ENCODE results near the gene NEK4.
A peak's percentile ranks its signal among the peaks of the same experiment; 100 is the strongest.
"Not testable (repeated sequence)": the region's sequence is repeated elsewhere in the genome, so short reads cannot be mapped to it uniquely, and the experiment has no call there.

The NEK4 gene

DNA sequence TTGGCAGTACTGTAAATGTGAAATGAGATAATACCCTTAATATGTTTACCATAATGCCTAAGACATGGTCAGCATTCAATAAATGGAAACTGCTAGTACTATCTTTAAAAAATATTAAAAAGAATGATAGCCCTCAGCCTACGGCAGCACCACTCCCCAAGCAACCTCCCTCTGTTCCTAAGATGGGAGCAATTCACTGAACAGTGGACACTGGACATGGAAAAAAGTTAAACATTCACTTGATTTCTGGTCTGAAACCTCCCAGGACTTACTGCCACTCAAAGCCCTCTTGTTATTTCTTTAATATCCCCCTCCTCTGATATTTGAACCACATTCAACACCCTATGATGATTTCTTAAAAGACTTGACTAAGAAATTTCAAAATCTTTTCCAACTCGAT is 27.0 kb downstream of the NEK4 start:
- Mint-ChIP-seq H3K4me1 (no peaks in the 10 kb centered on the region), H3K9me3 (no peaks in the 10 kb centered on the region), H3K27ac (no peak overlapping the region), H3K36me3 (ENCODE audit: low read depth) (peaks cover 32% of the 10 kb centered on the region), H3K27me3 (no peaks in the 10 kb centered on the region), H3K4me3 (no peak overlapping the region)
- DNase-seq (no peak), ATAC-seq (no peak)

DNA sequence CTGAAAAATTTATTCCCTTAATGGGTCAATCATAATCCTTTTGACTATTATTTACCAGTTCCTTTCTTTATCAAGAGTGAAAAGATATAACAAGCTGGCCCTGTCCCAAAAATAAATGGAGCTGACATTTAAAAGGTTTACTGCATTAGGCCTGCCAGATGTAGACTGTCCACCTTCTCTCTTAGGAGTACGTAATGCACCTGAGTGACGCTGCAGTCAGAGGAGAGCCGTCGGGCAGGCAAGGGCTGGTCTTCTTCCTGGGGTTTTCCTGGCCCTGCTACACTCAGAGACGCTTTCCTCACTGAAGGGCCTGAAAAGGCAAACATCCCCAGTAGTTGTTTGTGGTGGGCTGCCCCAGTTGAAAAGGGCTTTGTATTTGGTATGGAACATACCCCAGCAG is 27.6 kb downstream of the NEK4 start:
- no peaks in the 10 kb centered on the region for H3K9me3 Mint-ChIP-seq
- no peak overlapping the region for H3K27ac Mint-ChIP-seq
- H3K4me3 Mint-ChIP-seq = no peak overlapping the region
- no peaks in the 10 kb centered on the region for H3K27me3 Mint-ChIP-seq
- H3K4me1 Mint-ChIP-seq = no peaks in the 10 kb centered on the region
- H3K36me3 Mint-ChIP-seq (ENCODE audit: low read depth) = peaks cover 27% of the 10 kb centered on the region
- ATAC-seq (no peak), DNase-seq (no peak)

DNA sequence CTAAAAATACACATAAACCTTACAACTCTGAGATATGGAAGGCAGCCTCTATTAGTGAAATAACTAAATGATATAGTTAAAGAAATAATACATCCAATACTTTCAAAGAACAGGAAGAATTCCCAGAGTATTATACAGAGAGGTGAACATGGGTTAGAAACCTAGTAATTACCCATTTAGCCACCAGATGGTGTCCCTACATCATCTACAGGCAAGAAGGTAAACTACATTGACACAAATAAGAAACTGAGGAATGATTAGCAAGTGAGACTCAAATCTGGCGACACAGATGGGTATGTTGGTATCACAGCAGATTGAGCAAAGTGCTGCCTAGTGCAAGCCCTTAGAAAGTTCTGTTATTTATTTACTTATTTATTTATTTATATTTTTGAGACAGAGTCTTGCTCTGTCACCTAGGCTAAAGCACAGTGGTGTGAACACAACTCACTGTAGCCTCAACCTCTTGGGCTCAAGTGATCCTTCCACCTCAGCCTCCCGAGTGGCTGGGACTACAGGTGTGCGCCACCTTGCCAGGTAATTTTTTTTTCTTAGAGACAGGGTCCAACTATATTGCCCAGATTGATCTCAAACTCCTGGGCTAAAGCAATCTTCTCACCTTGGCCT is 28.2 kb downstream of the NEK4 start:
- no peak overlapping the region for H3K4me3 Mint-ChIP-seq
- H3K27me3 Mint-ChIP-seq = no peaks in the 10 kb centered on the region
- DNase-seq (no peak), ATAC-seq (no peak)
- H3K27ac Mint-ChIP-seq = no peak overlapping the region
- H3K9me3 Mint-ChIP-seq = no peaks in the 10 kb centered on the region
- peaks cover 27% of the 10 kb centered on the region for H3K36me3 Mint-ChIP-seq (ENCODE audit: low read depth)
- H3K4me1 Mint-ChIP-seq = no peaks in the 10 kb centered on the region

DNA sequence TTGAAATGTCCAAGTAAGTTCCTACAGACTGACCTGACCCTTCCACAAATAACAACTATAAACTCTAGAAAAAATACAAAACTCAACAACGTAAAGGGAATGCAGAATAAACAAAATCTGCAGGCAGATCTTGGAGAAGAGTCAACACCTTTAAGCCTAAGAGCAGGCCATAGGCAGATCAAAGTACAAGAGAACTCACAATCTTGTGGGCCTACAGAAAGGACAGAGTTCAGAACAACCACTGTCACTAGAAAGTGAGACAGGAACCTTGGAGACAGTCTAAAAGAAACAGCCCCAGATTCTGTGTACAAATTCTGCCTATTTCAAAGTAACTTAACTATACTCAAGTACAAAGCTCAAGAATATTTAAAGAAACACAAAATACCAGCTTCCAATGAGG is 31.0 kb downstream of the NEK4 start:
- no peaks in the 10 kb centered on the region for H3K9me3 Mint-ChIP-seq
- H3K4me1 Mint-ChIP-seq = no peaks in the 10 kb centered on the region
- no peaks in the 10 kb centered on the region for H3K27me3 Mint-ChIP-seq
- H3K27ac Mint-ChIP-seq = no peak overlapping the region
- ATAC-seq = no peak
- no peak overlapping the region for H3K4me3 Mint-ChIP-seq
- H3K36me3 Mint-ChIP-seq (ENCODE audit: low read depth) = peaks cover 33% of the 10 kb centered on the region
- DNase-seq = no peak

DNA sequence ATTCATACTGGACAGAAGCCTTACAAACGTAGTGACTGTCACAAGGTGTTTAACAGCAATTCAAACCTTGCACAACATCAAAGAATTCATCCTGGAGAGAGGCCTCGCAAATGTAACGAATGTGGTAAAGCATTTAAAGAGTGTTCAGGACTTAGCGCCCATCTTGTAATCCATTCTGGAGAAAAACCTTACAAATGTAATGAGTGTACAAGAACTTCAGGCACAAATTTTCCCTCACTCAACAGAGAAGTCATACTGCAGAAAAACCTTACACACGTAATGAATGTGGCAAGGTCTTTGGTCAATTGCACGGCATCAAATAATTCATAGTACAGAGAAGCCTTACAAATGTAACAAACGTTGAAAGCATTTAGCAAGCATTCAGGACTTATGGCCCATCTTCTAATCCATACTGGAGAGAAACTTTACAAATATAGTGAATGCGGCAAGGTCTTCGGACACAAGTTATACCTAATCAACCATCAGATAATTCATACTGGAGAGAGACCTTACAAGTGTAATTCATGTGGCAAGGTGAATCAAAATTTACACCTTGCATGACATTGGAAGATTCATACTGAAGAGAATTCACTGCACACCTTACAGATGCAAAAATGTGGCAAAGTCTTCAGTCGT is 37.4 kb downstream of the NEK4 start:
- no peak for ATAC-seq
- Mint-ChIP-seq H3K36me3 (ENCODE audit: low read depth) (peaks cover 73% of the 10 kb centered on the region), H3K9me3 (peaks cover 26% of the 10 kb centered on the region), H3K4me3 (no peak overlapping the region), H3K27me3 (no peaks in the 10 kb centered on the region), H3K4me1 (peaks cover 4% of the 10 kb centered on the region), H3K27ac (no peak overlapping the region)
- DNase-seq = no peak

DNA sequence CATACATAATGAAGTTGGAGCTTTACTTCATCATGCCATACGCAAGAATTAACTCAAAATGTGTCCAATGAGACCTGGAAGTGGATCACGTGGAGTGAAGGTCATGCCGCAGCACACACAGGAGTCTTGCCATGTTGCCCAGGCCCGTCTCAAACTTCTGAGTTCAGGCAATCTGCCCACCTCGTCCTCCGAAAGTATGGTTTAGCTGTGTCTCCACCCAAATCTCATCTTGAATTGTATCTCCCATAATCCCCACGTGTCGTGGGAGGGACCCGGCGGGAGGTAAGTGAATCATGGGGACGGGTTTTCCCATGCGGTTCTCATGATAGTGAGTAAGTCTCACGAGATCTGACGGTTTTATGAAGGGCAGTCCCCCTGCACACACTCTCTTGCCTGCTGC is 39.1 kb downstream of the NEK4 start:
- H3K4me1 Mint-ChIP-seq = peaks cover 4% of the 10 kb centered on the region
- H3K9me3 Mint-ChIP-seq = peaks cover 27% of the 10 kb centered on the region
- no peak overlapping the region for H3K4me3 Mint-ChIP-seq
- peaks cover 76% of the 10 kb centered on the region for H3K36me3 Mint-ChIP-seq (ENCODE audit: low read depth)
- DNase-seq (no peak), ATAC-seq (no peak)
- H3K27me3 Mint-ChIP-seq = no peaks in the 10 kb centered on the region
- no peak overlapping the region for H3K27ac Mint-ChIP-seq

DNA sequence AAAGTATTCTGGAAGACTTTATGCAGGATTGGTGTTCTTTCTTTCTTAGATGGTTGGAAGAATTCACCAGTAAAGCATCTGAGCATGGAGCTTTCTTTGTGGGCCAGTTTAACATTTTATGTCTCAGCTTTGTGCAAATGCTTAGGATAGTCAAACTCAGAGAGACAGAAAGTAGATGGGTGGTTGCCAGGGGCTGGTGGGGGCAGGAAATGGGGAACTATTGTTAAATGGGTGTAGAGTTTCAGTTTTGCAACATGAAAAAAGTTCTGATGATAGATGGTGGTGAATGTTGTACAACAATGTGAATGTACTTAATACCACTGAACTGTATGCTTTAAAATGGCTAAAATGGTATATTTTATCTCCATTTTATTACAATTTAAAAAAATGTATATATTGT is 40.1 kb downstream of the NEK4 start:
- DNase-seq = no peak
- Mint-ChIP-seq H3K9me3 (peaks cover 27% of the 10 kb centered on the region), H3K27ac (no peak overlapping the region), H3K4me3 (no peak overlapping the region), H3K4me1 (peaks cover 4% of the 10 kb centered on the region), H3K27me3 (no peaks in the 10 kb centered on the region), H3K36me3 (ENCODE audit: low read depth) (peaks cover 72% of the 10 kb centered on the region)
- ATAC-seq = no peak

DNA sequence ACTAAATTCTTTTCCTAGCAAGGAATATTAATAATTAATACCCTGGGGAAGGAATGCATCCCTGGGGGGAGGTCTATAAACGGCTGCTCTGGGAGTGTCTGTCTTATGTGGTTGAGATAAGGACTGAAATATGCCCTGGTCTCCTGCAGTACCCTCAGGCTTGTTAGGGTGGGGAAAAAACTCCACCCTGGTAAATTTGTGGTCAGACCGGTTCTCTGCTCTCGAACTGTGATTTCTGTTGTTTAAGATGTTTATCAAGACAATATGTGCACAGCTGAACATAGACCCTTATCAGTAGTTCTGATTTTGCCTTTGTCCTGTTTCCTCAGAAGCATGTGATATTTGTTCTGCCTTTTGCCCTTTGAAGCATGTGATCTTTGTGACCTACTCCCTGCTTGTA is 42.0 kb downstream of the NEK4 start:
- H3K27me3 Mint-ChIP-seq, H3K4me3 Mint-ChIP-seq, H3K4me1 Mint-ChIP-seq, DNase-seq, ATAC-seq, H3K27ac Mint-ChIP-seq: not testable (repeated sequence)
- peaks cover 27% of the 10 kb centered on the region for H3K9me3 Mint-ChIP-seq
- H3K36me3 Mint-ChIP-seq (ENCODE audit: low read depth) = peaks cover 53% of the 10 kb centered on the region

DNA sequence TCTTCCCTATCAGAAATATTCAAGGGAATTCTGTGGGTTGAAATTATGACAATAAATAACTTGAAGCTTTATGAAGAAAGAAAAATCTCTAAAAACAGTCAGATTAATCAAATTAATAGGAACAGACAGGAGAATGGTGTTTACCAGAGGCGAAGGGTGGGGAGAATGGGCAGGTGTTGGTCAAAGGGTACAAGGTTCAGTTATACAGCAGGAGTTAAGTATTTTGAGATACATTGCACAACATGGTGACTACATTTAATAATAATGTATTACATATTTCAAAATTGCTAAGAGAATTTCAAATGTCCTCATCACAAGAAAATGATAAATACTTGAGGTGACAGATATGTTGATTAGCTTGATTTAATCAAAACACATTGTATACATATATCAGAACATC is 46.2 kb downstream of the NEK4 start:
- H3K36me3 Mint-ChIP-seq (ENCODE audit: low read depth) = peaks cover 17% of the 10 kb centered on the region
- peaks cover 8% of the 10 kb centered on the region for H3K9me3 Mint-ChIP-seq
- ATAC-seq = no peak
- no peak overlapping the region for H3K27ac Mint-ChIP-seq
- no peak for DNase-seq
- H3K4me1 Mint-ChIP-seq = peaks cover 28% of the 10 kb centered on the region
- no peaks in the 10 kb centered on the region for H3K27me3 Mint-ChIP-seq
- no peak overlapping the region for H3K4me3 Mint-ChIP-seq

DNA sequence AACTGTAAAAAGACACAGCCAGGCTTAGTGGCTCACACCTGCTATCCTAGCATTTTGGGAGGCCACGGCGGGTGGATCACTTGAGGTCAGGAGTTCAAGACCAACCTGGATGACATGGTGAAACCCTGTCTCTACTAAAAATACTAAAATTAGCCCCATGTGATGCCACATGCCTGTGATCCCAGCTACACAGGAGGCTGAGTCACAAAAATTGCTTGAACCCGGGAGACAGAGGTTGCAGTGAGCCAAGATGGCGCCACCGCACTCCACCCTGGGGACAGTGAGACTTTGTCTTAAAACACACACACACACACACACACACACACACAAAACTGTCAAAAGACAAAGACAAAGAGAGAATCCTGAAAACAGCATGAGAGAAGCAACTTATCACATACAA is 46.8 kb downstream of the NEK4 start:
- no peaks in the 10 kb centered on the region for H3K27me3 Mint-ChIP-seq
- no peak overlapping the region for H3K27ac Mint-ChIP-seq
- no peak overlapping the region for H3K4me3 Mint-ChIP-seq
- DNase-seq (no peak), ATAC-seq (no peak)
- H3K4me1 Mint-ChIP-seq = peaks cover 28% of the 10 kb centered on the region
- peaks cover 19% of the 10 kb centered on the region for H3K36me3 Mint-ChIP-seq (ENCODE audit: low read depth)
- H3K9me3 Mint-ChIP-seq = peaks cover 6% of the 10 kb centered on the region

DNA sequence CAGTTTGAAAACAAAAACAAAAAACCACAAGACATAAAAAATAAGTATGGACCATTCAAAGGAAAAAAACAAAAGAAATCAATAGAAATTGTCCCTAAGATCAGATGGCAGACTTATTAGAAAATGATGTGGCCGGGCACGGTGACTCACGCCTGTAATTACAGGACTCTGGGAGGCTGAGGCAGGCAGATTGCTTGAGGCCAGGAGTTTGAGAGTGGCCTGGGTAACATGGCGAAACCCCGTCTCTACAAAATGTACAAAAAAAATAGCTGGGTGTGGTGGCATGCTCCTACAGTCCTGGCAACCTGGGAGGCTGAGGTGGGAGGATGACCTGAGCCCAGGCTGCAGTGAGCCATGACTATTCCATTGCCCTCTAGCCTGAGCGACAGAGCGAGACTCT is 48.2 kb downstream of the NEK4 start:
- Mint-ChIP-seq H3K27me3 (no peaks in the 10 kb centered on the region), H3K27ac (peak overlapping the region; percentile 22), H3K36me3 (ENCODE audit: low read depth) (peaks cover 11% of the 10 kb centered on the region), H3K4me3 (no peak overlapping the region), H3K4me1 (peaks cover 28% of the 10 kb centered on the region), H3K9me3 (no peaks in the 10 kb centered on the region)
- DNase-seq = no peak
- ATAC-seq = no peak

DNA sequence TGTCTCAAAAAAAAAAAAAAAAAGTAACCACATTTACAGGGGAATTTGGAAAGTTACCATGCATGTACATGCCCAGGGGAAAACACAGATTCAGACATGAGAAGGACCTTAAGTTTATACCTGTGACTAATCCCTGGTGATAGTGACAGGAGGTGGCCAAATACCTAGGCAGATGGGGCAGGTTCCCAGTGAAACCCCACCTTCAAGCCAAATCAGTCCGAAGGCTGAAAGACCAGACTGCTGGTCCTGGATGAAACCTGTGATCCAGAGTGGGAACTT is 49.1 kb downstream of the NEK4 start:
- no peaks in the 10 kb centered on the region for H3K27me3 Mint-ChIP-seq
- H3K4me3 Mint-ChIP-seq = no peak overlapping the region
- H3K27ac Mint-ChIP-seq = peak overlapping the region; percentile 40
- ATAC-seq (peak; percentile 46), DNase-seq (no peak)
- peaks cover 28% of the 10 kb centered on the region for H3K4me1 Mint-ChIP-seq
- H3K36me3 Mint-ChIP-seq (ENCODE audit: low read depth) = peaks cover 11% of the 10 kb centered on the region
- no peaks in the 10 kb centered on the region for H3K9me3 Mint-ChIP-seq

DNA sequence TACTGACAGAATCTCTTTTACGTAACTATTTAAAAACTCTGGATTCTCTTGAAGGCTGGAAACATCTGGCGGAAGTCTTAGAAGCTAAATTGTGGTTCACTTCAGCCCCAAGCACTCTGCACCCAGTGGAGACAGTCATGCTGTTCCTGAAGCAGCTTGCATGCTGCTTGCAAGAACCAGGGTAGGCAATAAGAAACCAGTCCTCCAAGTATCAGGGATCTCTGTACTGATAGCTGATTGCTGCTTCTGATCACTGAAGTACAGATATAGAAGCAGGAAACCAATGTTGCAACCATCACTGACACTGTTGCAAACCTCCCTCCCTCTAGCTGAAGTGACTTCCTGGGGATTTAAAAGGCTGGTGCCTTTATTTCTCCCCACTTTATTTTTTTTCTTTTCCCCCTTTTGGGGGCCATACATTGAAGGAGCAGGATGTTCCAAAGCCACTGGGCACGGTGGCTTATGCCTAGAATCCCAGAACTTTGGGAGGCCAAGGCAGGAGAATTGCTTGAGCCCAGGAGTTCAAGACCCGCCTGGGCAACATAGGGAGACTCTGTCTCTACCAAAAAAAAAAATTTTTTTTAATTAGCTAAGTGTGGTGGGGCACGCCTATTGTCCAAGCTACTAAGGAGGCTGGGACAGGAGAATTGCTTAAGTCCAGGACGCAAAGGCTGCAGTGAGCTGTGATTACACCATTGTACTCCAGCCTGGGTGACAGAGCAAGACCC is 49.6 kb downstream of the NEK4 start:
- Mint-ChIP-seq H3K36me3 (ENCODE audit: low read depth) (peaks cover 11% of the 10 kb centered on the region), H3K4me1 (peaks cover 28% of the 10 kb centered on the region), H3K27me3 (no peaks in the 10 kb centered on the region), H3K4me3 (peak overlapping the region; percentile 9), H3K9me3 (no peaks in the 10 kb centered on the region), H3K27ac (peak overlapping the region; percentile 40)
- no peak for DNase-seq
- peak; percentile 28 for ATAC-seq

DNA sequence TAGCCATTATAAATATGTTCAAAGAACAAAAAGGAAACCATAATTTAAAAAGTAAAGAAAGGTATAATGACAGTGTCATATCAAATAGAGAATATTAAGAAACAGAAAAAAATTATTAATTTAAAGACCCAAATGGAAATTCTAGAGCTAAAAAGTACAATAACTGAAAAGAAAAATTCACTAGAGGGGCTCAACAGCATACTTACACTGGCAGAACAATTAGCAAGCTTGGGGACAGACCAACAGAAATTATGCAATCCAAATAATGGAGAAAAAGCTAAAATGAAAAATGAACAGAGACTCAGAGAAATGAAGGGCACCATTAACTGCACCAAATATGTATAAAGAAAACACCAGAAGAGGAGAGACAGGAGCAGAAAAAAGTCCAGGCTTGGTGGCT is 51.1 kb downstream of the NEK4 start:
- H3K4me3 Mint-ChIP-seq = no peak overlapping the region
- H3K27me3 Mint-ChIP-seq = no peaks in the 10 kb centered on the region
- peaks cover 11% of the 10 kb centered on the region for H3K36me3 Mint-ChIP-seq (ENCODE audit: low read depth)
- ATAC-seq (no peak), DNase-seq (no peak)
- no peak overlapping the region for H3K27ac Mint-ChIP-seq
- H3K4me1 Mint-ChIP-seq = peaks cover 28% of the 10 kb centered on the region
- no peaks in the 10 kb centered on the region for H3K9me3 Mint-ChIP-seq

DNA sequence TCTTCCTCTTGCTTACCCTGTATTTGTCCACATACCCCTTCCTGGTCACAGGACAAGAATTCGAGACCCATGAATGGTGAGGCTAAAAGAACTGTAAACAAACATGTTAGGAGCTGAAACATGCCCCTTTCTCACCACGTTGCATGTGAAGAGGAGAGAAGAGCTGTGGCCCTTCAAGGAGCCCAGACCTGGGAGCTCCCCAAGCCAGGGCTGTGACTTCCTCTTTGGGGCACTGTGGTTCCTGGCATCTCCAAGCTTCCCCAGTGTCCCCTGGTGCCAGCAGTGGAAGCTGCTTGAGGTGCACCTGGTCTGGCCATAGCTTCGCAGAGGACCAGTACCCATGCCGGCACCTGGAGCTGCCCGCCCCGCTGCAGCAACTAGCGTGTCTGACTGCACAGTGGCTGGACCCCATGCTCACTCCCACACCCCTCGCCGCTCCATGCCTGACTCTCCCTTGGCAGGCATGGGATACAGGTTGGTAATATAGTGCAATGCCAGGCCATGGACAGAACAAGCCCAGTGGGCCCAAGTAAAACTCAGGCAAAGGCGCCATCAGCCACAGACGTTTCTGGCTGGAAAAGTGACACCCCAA is 54.9 kb downstream of the NEK4 start:
- DNase-seq (no peak), ATAC-seq (no peak)
- Mint-ChIP-seq H3K27me3 (no peaks in the 10 kb centered on the region), H3K4me1 (peaks cover 10% of the 10 kb centered on the region), H3K36me3 (ENCODE audit: low read depth) (peaks cover 17% of the 10 kb centered on the region), H3K27ac (no peak overlapping the region), H3K9me3 (no peaks in the 10 kb centered on the region), H3K4me3 (no peak overlapping the region)
